Measurements from ENCODE around the gene LPCAT1. TPM values are rescaled to one million over a fixed set of nuclear protein-coding genes. Genes with fewer than 3 reads are reported as not detected.
"Not testable (repeated sequence)": the region's sequence is repeated elsewhere in the genome, so short reads cannot be mapped to it uniquely, and the experiment has no call there.

The LPCAT1 gene
- total RNA-seq, 1 donor from 2014 or later = 74.8 TPM

DNA sequence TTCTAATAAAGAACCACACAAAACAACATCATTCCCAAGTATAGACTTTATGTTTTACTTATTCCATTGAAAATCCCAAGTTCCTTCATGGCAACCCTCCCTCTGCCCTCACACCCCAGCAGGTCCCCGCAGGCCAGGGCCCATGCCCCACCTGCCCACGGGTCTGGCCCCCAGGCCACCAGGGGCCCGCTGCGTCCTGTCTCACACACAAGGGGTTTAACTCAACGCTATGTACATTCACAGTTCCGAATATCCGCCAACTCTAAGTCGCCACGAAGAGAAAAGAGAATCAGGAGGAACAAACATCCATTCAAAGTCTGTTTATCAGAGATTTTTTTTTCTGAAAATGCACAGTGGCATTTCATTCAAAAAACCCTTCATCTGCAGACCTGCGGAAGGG lies 62.4 kb downstream of the LPCAT1 start:
- H3K9me3 Mint-ChIP-seq = peaks cover 25% of the 10 kb centered on the region
- no peak for DNase-seq (ENCODE audit: low spot score in 2 of 2, unreplicated experiment in 2 of 2)
- H3K36me3 Mint-ChIP-seq = peaks cover 69% of the 10 kb centered on the region
- H3K4me3 Mint-ChIP-seq = no peak overlapping the region
- no peaks in the 10 kb centered on the region for H3K4me1 Mint-ChIP-seq
- no peaks in the 10 kb centered on the region for H3K27me3 Mint-ChIP-seq (ENCODE audit: low read depth)
- no peak overlapping the region for H3K27ac Mint-ChIP-seq
- no peak for TF ChIP-seq CTCF (IDR thresholded peaks at IDR 0.05; ENCODE audit: unreplicated experiment)

GRCh38 chr5:1460054-1460682 lies 63.6 kb downstream of the LPCAT1 start:
- Mint-ChIP-seq H3K4me3 (no peak overlapping the region), H3K27me3 (ENCODE audit: low read depth) (no peaks in the 10 kb centered on the region), H3K9me3 (peaks cover 22% of the 10 kb centered on the region), H3K36me3 (peaks cover 59% of the 10 kb centered on the region), H3K27ac (no peak overlapping the region), H3K4me1 (no peaks in the 10 kb centered on the region)
- no peak for DNase-seq (ENCODE audit: low spot score in 2 of 2, unreplicated experiment in 2 of 2)
- TF ChIP-seq CTCF (IDR thresholded peaks at IDR 0.05; ENCODE audit: unreplicated experiment) = no peak

DNA sequence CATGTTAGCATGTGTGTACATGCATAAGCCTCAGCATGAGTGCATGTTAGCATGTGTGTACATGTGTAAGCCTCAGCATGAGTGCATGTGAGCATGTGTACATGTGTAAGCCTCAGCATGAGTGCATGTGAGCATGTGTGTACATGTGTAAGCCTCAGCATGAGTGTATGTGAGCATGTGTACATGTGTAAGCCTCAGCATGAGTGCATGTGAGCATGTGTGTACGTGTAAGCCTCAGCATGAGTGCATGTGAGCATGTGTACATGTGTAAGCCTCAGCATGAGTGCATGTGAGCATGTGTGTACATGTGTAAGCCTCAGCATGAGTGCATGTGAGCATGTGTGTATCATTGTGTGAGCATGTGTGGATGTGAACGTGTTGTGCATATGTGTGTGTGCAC lies 64.3 kb downstream of the LPCAT1 start:
- not testable (repeated sequence) for H3K27me3 Mint-ChIP-seq (ENCODE audit: low read depth); H3K27ac Mint-ChIP-seq; H3K4me3 Mint-ChIP-seq; DNase-seq (ENCODE audit: low spot score in 2 of 2, unreplicated experiment in 2 of 2); H3K4me1 Mint-ChIP-seq
- H3K36me3 Mint-ChIP-seq = peaks cover 52% of the 10 kb centered on the region
- H3K9me3 Mint-ChIP-seq = peaks cover 25% of the 10 kb centered on the region

- H3K27me3 Mint-ChIP-seq (ENCODE audit: low read depth) = peaks cover 10% of the 10 kb centered on the region
- H3K4me1 Mint-ChIP-seq; DNase-seq (ENCODE audit: low spot score in 2 of 2, unreplicated experiment in 2 of 2); H3K4me3 Mint-ChIP-seq; H3K27ac Mint-ChIP-seq: not testable (repeated sequence)
- H3K9me3 Mint-ChIP-seq = peaks cover 43% of the 10 kb centered on the region
- H3K36me3 Mint-ChIP-seq = peaks cover 27% of the 10 kb centered on the region
Measured at GRCh38 chr5:1456110-1456881, 67.5 kb downstream of the LPCAT1 start.

- Mint-ChIP-seq H3K36me3 (peaks cover 16% of the 10 kb centered on the region), H3K4me3 (no peak overlapping the region), H3K27me3 (ENCODE audit: low read depth) (peaks cover 36% of the 10 kb centered on the region), H3K27ac (no peak overlapping the region), H3K9me3 (peaks cover 43% of the 10 kb centered on the region), H3K4me1 (no peaks in the 10 kb centered on the region)
- TF ChIP-seq CTCF (IDR thresholded peaks at IDR 0.05; ENCODE audit: unreplicated experiment) = no peak
- DNase-seq (ENCODE audit: low spot score in 2 of 2, unreplicated experiment in 2 of 2) = no peak
Measured at GRCh38 chr5:1453613-1454012, 70.1 kb downstream of the LPCAT1 start.

GRCh38 chr5:1449081-1449630 lies 74.6 kb downstream of the LPCAT1 start:
- TF ChIP-seq CTCF (IDR thresholded peaks at IDR 0.05; ENCODE audit: unreplicated experiment) = no peak
- H3K4me3 Mint-ChIP-seq = no peak overlapping the region
- H3K9me3 Mint-ChIP-seq = peaks cover 19% of the 10 kb centered on the region
- no peak overlapping the region for H3K27ac Mint-ChIP-seq
- no peaks in the 10 kb centered on the region for H3K36me3 Mint-ChIP-seq
- peaks cover 73% of the 10 kb centered on the region for H3K27me3 Mint-ChIP-seq (ENCODE audit: low read depth)
- DNase-seq (ENCODE audit: low spot score in 2 of 2, unreplicated experiment in 2 of 2) = no peak
- H3K4me1 Mint-ChIP-seq = peaks cover 2% of the 10 kb centered on the region

Data from mesothelial cell of epicardium (in vitro differentiated cells).